SK-N-SH (cell line): Measurements from ENCODE around the gene LIN37. TPM values are rescaled to one million over a fixed set of nuclear protein-coding genes. Genes with fewer than 3 reads are reported as not detected.
A peak's percentile ranks its signal among the peaks of the same experiment; 100 is the strongest.

Experiments used
- CTCF ChIA-PET: fragments of 300-600, 350-600 bp; formaldehyde crosslinking; extraction: SDS; loops from one replicate; lab custom pipeline; 2021; lab: Yijun Ruan, JAX
- POLR2A ChIA-PET: fragments of 350-600 bp; sonication (Branson Sonifier 250); formaldehyde crosslinking; extraction: SDS; loops from one replicate; lab custom pipeline; 2020; ENCODE audit warnings: antibody characterized with exemption, inconsistent platforms; lab: Yijun Ruan, JAX
- DNase-seq: peaks from one replicate; pipeline ENCODE4 v3.0.0; 2012
- H2AFZ ChIP-seq: fragments of 200-600 bp; sonication (generic); 2 replicates; pipeline ENCODE4 v1.8.1; 2016; ENCODE audit warnings: antibody characterized with exemption, mild to moderate bottlenecking, low read depth
- H3F3A ChIP-seq: fragments of 200-600 bp; sonication (generic); replicated peaks from 2 replicates; pipeline ENCODE3; 2016; ENCODE audit warnings: antibody characterized with exemption, mild to moderate bottlenecking; ENCODE audit not compliant: insufficient read depth
- H3K27ac ChIP-seq, 2 experiments: fragments of 200-500 bp in 1 of 2; fragments of 200-600 bp in 1 of 2; sonication (Bioruptor generic) in 1 of 2; sonication (generic), shearing (Covaris generic) in 1 of 2; 2 replicates each; pipeline versions ENCODE4 v1.5.1 to v1.6.1; 2014 to 2016; ENCODE audit warnings: low read depth in 2 of 2, inconsistent platforms in 1 of 2, low read length in 1 of 2, mild to moderate bottlenecking in 1 of 2, mixed read lengths in 1 of 2
- H3K27me3 ChIP-seq: fragments of 200-600 bp; sonication (generic), shearing (Covaris generic); 2 replicates; pipeline ENCODE4 v1.6.1; 2016; ENCODE audit warnings: mixed run types; ENCODE audit not compliant: insufficient read depth
- H3K36me3 ChIP-seq, 2 experiments: fragments of 200-500 bp in 1 of 2; fragments of 200-600 bp in 1 of 2; sonication (Bioruptor generic) in 1 of 2; sonication (generic) in 1 of 2; replicated peaks in 1 of 2; 2 replicates each; pipeline versions ENCODE3 to v1.5.1; 2014 to 2016; ENCODE audit warnings: low read length in 1 of 2, mild to moderate bottlenecking in 1 of 2; ENCODE audit not compliant: insufficient read depth in 2 of 2, control insufficient read depth in 1 of 2
- H3K4me1 ChIP-seq, 2 experiments: fragments of 200-500 bp in 1 of 2; fragments of 200-600 bp in 1 of 2; sonication (Bioruptor generic) in 1 of 2; sonication (generic), shearing (Covaris generic) in 1 of 2; 2 replicates each; pipeline versions ENCODE4 v1.5.1 to v1.6.1; 2014 to 2016; ENCODE audit warnings: low read depth in 1 of 2, low read length in 1 of 2, mixed run types in 1 of 2; ENCODE audit not compliant: insufficient read depth in 2 of 2, control insufficient read depth in 1 of 2
- H3K4me2 ChIP-seq: fragments of 200-600 bp; sonication (generic), shearing (Covaris generic); 2 replicates; pipeline ENCODE4 v1.6.1; 2017; ENCODE audit warnings: mixed run types
- H3K4me3 ChIP-seq, 2 experiments: fragments of 200-500 bp in 1 of 2; fragments of 200-600 bp in 1 of 2; sonication (Bioruptor generic) in 1 of 2; sonication (generic), shearing (Covaris generic) in 1 of 2; 2 replicates each; pipeline versions ENCODE4 v1.5.1 to v1.8.1; 2014 to 2016; ENCODE audit warnings: low read depth in 2 of 2, inconsistent platforms in 1 of 2, low read length in 1 of 2, mild to moderate bottlenecking in 1 of 2, mixed read lengths in 1 of 2, moderate library complexity in 1 of 2
- H3K79me2 ChIP-seq: fragments of 200-600 bp; sonication (generic); 2 replicates; pipeline ENCODE4 v1.8.1; 2017; ENCODE audit warnings: mild to moderate bottlenecking; ENCODE audit not compliant: insufficient read depth
- H3K9ac ChIP-seq: fragments of 200-600 bp; sonication (generic); 2 replicates; pipeline ENCODE4 v1.6.1; 2017; ENCODE audit warnings: mixed run types
- H3K9me2 ChIP-seq: fragments of 200-600 bp; sonication (generic); 2 replicates; pipeline ENCODE4 v1.6.1; 2017; ENCODE audit warnings: mixed run types
- H3K9me3 ChIP-seq: fragments of 200-600 bp; sonication (generic); 2 replicates; pipeline ENCODE4 v1.6.1; 2017; ENCODE audit warnings: mixed run types, mild to moderate bottlenecking, moderate library complexity
- H4K20me1 ChIP-seq: fragments of 200-600 bp; sonication (generic); 2 replicates; pipeline ENCODE4 v1.6.1; 2017; ENCODE audit warnings: mild to moderate bottlenecking, mixed run types; ENCODE audit not compliant: insufficient read depth
- EZH2phosphoT487 ChIP-seq: fragments of 200-600 bp; sonication (generic); IDR thresholded peaks from 2 replicates; pipeline ENCODE4 v1.6.1; 2017; ENCODE audit warnings: low read depth, mixed run types, mild to moderate bottlenecking, antibody characterized with exemption, moderate library complexity, borderline replicate concordance
- FOSL2 ChIP-seq: IDR thresholded peaks from 2 replicates; pipeline ENCODE4 v1.4.0; 2012; ENCODE audit warnings: low read depth, mild to moderate bottlenecking, moderate library complexity, borderline replicate concordance
- GATA2 ChIP-seq: sonication (generic); formaldehyde crosslinking; IDR thresholded peaks from 2 replicates; pipeline ENCODE4 v1.5.0; 2020; ENCODE audit warnings: mild to moderate bottlenecking, missing genetic modification reagents
- IRF3 ChIP-seq: fragments of 150-350 bp; IDR thresholded peaks from 2 replicates; pipeline ENCODE4 v1.6.1; 2016; ENCODE audit warnings: mild to moderate bottlenecking, low read depth, low read length
- JUND ChIP-seq: IDR thresholded peaks from 2 replicates; pipeline ENCODE4 v1.4.0; 2012
- MAX ChIP-seq: IDR thresholded peaks from 2 replicates; pipeline ENCODE4 v1.4.0; 2012; ENCODE audit warnings: low read depth
- MEF2A ChIP-seq: IDR thresholded peaks from 2 replicates; pipeline ENCODE4 v1.4.0; 2012; ENCODE audit warnings: low read depth, borderline replicate concordance
- MXI1 ChIP-seq: IDR thresholded peaks from 2 replicates; pipeline ENCODE4 v1.6.1; 2012; ENCODE audit warnings: mild to moderate bottlenecking, low read depth, low read length, improper control_type of control experiment
- PBX3 ChIP-seq: IDR thresholded peaks from 2 replicates; pipeline ENCODE4; 2012
- POLR2AphosphoS5 ChIP-seq: IDR thresholded peaks from 2 replicates; pipeline ENCODE4 v1.6.1; 2012; ENCODE audit warnings: low read depth, low read length
- RAD21 ChIP-seq: IDR thresholded peaks from 2 replicates; pipeline ENCODE4 v1.6.1; 2012; ENCODE audit warnings: mild to moderate bottlenecking, low read length
- RCOR1 ChIP-seq: fragments of 150-350 bp; IDR thresholded peaks from 2 replicates; pipeline ENCODE4 v1.6.1; 2017; ENCODE audit warnings: antibody characterized with exemption, low read length
- RFX5 ChIP-seq: IDR thresholded peaks from 2 replicates; pipeline ENCODE4 v1.6.1; 2012; ENCODE audit warnings: mild to moderate bottlenecking, improper control_type of control experiment, low read length
- RXRA ChIP-seq: IDR thresholded peaks from 2 replicates; pipeline ENCODE4 v1.4.0; 2012; ENCODE audit warnings: low read depth, mild to moderate bottlenecking, borderline replicate concordance
- SIN3A ChIP-seq: IDR thresholded peaks from 2 replicates; pipeline ENCODE4 v1.6.1; 2012; ENCODE audit warnings: low read depth, mild to moderate bottlenecking, low read length, moderate library complexity, borderline replicate concordance
- SMC3 ChIP-seq: IDR thresholded peaks from 2 replicates; pipeline ENCODE4 v1.6.1; 2012; ENCODE audit warnings: low read depth, low read length, improper control_type of control experiment
- TAF1 ChIP-seq: IDR thresholded peaks from 2 replicates; pipeline ENCODE4 v1.6.1; 2012; ENCODE audit warnings: low read depth, mild to moderate bottlenecking, low read length, moderate library complexity, borderline replicate concordance
- YY1 ChIP-seq: IDR thresholded peaks from 2 replicates; pipeline ENCODE4 v1.4.0; 2012; ENCODE audit warnings: low read depth, mild to moderate bottlenecking
- ZBTB33 ChIP-seq: IDR thresholded peaks from 2 replicates; pipeline ENCODE4 v1.4.0; 2012; ENCODE audit warnings: low read depth, borderline replicate concordance
- WGBS: methylation state at CpG from one replicate; pipeline ENCODE4 v1.1.6; 2017; ENCODE audit warnings: low lambda C conversion rate; 5-methylcytosine and 5-hydroxymethylcytosine counted together
- polyA plus RNA-seq, 3 experiments: library from polyadenylated mRNA; depleted of rRNA; stranded (reverse); fragments of >200 nt; gene quantifications; 2 replicates each; pipeline ENCODE4 v1.2.3, GENCODE V29; 2012

Gene LIN37
- polyA plus RNA-seq, 1 of the 3 experiments (the other 2 are of a cell fraction), result 21.1 TPM

GRCh38 chr19:35774274-35775045, 26.1 kb downstream of the LIN37 start:
- Histone ChIP-seq H2AFZ (peak overlapping the region; percentile 76; the same call in 1 of the 2 replicates), H3K9me2 (no peaks in the 10 kb centered on the region), H3K9me3 (no peaks in the 10 kb centered on the region), H3K9ac (no peak overlapping the region), H3F3A (peaks cover 8% of the 10 kb centered on the region), H3K36me3 (no peaks in the 10 kb centered on the region), H3K27ac (no peak overlapping the region), H3K79me2 (peaks cover 13% of the 10 kb centered on the region; the same call in 1 of the 2 replicates), H3K27me3 (no peaks in the 10 kb centered on the region), H3K4me3 (peak overlapping the region; percentile 59 to 76), H3K4me2 (peak overlapping the region; percentile 90), H3K4me1 (peaks cover 0 to 12% of the 10 kb centered on the region in 2 experiments; a peak in 2 of 4 replicates), H4K20me1 (no peaks in the 10 kb centered on the region)
- POLR2A ChIA-PET, result interaction anchor here (0.6 kb wide), 2 partner anchors 12 to 131 kb away, joined by 3 to 5 read pairs; no protein-coding TSS in a partner anchor
- 10% methylated on average over 14 of the region's 16 CpGs for WGBS
- no peak for DNase-seq
- TF ChIP-seq PBX3, result no peak
- no peak for TF ChIP-seq MXI1
- TF ChIP-seq RFX5, result no peak
- no peak for TF ChIP-seq POLR2AphosphoS5
- no peak for TF ChIP-seq JUND
- TF ChIP-seq RAD21, result no peak
- TF ChIP-seq YY1, result no peak
- no peak for TF ChIP-seq TAF1
- no peak for TF ChIP-seq MAX
- no peak for TF ChIP-seq SIN3A
- no peak for TF ChIP-seq EZH2phosphoT487
- no peak for TF ChIP-seq GATA2 (CRISPR knock-in tag)
- no peak for TF ChIP-seq IRF3
- CTCF ChIA-PET, result interaction anchor here (1.1 kb wide), 1 partner anchor 157 kb away, joined by 3 read pairs; no protein-coding TSS in a partner anchor

GRCh38 chr19:35775046-35775297, 26.6 kb downstream of the LIN37 start:
- Histone ChIP-seq H3K4me1 (peaks cover 0 to 12% of the 10 kb centered on the region in 2 experiments; a peak in 2 of 4 replicates), H3K4me3 (peak overlapping the region; percentile 59 to 76), H3K79me2 (peaks cover 13% of the 10 kb centered on the region; the same call in 1 of the 2 replicates), H3K27me3 (no peaks in the 10 kb centered on the region), H3K9me2 (no peaks in the 10 kb centered on the region), H3F3A (peaks cover 8% of the 10 kb centered on the region), H3K36me3 (no peaks in the 10 kb centered on the region), H3K4me2 (peak overlapping the region; percentile 90), H3K9me3 (no peaks in the 10 kb centered on the region), H4K20me1 (no peaks in the 10 kb centered on the region), H3K27ac (no peak overlapping the region), H3K9ac (no peak overlapping the region), H2AFZ (peak overlapping the region; percentile 76; the same call in 1 of the 2 replicates)
- CTCF ChIA-PET, result no interaction called here
- POLR2A ChIA-PET, result no interaction called here
- WGBS, result 4% methylated on average over 9 of the region's 9 CpGs
- no peak for DNase-seq
- TF ChIP-seq MEF2A (no peak), GATA2 (CRISPR knock-in tag) (no peak), ZBTB33 (no peak), IRF3 (no peak), RXRA (no peak), RCOR1 (no peak), SMC3 (no peak), YY1 (no peak), PBX3 (no peak), FOSL2 (no peak)
